NCI-H2081 treated with DMSO at 0.1 percent for 48 hours (cell line): Measurements from ENCODE around the gene CCDC170.

Experiments
- DNase-seq: peaks from one replicate; lab custom pipeline; 2025; lab: John Stamatoyannopoulos, UW

The CCDC170 gene

DNA sequence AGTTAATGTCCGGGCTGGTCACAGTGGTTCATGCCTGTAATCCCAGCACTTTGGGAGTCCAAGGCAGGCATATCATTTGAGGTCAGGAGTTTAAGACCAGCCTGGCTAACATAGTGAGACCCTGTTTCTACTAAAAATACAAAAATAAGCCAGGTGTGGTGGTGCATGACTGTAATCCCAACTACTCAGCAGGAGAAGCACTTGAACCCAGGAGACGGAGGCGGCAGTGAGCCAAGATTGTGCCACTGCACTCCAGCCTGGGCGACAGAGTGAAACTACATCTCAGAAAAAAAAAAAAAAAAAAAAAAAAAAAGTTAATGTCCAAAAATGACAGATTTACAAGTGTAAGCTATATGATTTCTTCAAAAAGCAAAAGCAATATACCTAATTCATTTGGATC, 124.9 kb downstream of the CCDC170 start:
- no peak for DNase-seq

DNA sequence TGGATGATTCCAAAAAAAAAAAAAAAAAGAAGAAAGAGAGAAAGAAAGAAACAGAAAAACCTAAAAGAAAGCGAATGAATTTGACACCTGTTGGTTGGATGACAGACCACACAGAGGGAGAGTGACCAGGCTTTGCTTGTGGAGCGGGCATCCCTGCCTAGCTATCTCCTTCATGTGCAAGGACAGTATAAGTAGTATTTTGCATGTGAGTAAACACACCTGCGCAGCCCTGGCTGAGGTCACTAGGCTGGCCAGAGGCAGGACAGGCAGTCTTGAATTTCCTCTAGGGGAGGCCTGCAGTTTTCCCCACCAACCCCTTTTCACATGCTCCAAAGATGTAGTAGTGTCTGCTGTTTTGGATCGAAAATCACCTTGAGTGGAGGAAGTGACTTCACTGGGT, 126.4 kb downstream of the CCDC170 start:
- no peak for DNase-seq

DNA sequence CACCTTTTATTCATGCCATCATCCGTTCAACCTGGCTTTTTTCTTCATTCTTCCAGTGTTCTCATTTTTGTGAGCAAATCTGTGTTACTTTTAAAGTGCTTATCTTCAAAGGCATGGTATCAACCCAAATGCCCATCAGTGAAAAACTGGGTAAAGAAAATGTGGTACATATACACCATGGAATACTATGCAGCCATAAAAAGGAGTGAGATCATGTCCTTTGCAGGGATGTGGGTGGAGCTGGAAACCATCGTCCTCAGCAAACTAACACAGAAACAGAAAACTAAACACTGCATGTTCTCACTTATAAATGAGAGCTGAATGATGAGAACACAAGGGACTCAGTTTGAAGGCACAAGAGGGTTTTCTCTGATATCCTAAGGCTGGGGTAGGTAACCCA, 130.3 kb downstream of the CCDC170 start:
- no peak for DNase-seq

DNA sequence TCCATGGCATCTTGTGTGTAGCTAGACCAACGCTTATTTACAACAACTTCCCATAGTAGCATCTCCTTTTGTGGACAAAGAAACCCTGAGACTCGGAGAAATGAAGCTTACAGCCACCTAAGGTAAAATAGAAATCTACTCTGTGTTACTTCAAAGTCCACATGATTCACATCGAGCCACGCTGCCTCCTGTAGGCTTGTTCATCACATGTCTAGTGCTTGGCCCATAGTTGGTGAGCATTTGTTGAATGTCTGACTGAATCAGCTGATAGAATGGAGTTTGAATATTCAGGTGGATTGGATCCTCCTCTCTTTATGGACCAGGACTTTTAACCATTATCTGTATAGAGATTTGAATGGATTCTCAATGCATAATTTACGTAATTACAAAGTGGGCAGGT, 130.7 kb downstream of the CCDC170 start:
- no peak for DNase-seq

DNA sequence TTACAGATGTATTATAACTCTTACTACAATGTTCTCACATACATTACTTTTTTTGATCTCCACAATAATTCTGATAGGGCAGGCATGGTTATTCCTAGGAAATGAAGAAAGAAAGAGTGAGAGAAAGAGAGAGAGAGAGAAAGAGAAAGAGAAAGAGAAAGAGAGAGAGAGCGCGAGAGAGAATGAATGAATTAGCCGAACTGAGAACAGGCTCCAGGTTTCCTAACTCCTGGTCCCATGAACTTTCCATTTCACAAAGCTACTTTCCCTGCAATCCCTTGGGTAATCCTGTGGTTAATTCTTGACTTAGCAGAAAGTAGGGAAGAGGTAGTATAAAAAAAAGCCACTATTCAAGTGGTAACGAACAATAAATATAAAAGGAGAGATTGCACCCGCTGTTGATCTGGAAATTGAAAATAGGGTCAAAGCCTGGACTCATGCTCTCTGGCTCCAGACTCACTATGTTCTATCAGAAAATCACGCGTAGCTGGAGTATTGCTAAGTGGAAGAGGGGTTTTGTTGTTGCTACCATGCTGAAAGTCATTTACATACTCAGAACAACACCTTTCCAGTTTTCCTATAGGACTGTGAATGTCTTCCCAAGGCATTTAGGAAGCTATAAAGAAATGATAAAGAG, 131.2 kb downstream of the CCDC170 start:
- DNase-seq, result no peak

DNA sequence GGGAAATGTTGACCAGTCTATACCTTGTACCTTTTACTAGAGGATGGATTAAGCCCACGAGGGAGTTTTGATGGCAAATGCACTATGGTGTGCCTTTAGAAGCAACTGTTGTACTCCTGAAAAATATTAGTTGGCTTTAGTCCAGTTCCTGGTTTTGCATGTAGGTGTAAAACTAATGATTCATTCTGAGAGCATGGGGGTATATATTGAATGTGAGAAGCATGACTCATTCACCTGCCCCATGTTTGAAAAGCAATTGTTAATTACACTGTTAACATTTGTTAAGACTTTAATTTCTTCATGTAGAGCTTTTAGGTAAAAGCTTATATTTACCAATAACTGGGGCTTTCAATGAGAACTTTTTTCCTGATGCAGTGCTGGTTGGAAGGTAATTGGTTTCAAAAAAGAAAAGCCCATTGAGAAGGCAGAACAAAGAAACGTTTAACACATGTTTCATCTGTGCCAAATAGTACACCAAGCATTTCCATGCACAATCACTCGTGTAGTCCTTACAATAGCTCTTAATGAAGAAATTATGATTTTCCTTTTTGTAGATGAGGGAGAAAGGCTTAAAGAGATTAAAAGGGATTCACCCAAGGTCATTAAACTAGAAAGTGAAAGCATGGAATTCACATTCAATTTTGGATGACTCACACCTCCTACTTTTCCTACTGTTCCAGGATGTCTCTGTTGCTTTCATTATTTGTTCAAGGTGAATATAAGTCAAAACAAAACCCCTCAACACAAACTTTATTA, 134.1 kb downstream of the CCDC170 start:
- DNase-seq, result peak; percentile 5

DNA sequence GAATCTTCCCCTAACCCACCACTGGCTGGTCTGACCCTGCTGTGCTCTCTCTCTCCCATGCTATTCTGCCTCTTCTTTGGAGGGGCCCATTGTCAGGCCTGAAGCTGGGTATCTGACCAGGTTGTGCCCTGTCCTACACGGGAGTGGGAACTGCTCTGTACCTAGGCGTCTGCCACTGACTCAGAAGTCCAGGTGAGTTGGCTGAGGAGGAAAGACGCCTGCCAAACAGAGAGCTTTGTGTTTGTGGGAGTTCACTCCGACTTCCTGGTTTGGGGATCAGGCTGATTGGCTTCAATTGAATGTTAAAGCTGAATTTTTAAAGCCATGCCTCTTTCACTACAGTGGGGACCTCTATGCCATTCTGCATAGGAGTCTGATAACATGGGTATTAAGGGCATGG, 136.0 kb downstream of the CCDC170 start:
- no peak for DNase-seq

DNA sequence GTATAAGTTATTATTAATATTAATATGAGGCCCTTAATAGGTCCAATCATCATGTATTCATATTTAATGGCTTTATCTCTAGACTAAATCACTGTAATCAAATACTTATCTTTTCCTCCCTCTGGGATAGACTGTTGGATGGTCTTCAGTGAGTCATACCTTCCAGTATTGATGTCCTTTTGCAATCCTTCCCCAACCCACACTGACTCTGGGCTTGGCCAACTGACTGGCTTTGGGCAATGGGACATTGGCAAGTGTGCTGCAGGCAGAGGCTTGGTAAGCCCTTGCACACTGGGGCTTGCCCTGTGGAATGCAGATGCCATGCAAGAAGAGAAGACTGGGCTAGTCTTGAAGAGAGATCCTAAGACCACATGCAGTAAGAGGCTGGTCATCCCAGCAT, 136.6 kb downstream of the CCDC170 start:
- no peak for DNase-seq

DNA sequence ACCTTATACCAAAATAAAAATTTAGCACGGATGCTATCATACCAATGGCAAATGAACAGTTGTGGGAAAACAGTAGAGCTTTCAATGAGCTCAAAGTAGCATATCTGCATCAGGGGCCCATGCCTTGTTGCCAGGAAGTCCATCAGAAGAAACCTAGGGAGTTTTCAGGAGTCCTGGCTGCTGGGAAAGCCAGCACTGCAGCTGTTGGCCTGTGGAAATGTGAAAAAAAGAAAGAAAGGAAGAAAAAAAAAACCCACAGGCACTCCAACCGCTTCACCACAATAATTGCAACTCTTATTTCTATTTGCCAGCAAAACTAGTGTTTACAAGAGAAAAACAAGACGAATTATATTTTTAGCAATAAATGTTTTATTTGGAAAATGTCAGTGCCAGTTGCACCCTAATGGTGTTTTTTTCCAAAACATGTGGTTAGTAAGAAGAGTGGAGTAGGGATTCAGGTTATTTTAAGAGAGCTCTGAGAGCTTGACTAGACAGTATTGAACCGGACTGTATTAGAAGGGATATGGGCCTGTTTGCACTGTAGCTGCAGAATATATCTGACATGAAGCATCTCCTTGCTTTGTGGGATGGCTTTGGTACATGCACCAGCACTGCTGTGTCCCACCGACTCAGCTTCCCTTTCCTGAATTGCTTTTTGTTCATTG, 137.3 kb downstream of the CCDC170 start:
- DNase-seq, result no peak

DNA sequence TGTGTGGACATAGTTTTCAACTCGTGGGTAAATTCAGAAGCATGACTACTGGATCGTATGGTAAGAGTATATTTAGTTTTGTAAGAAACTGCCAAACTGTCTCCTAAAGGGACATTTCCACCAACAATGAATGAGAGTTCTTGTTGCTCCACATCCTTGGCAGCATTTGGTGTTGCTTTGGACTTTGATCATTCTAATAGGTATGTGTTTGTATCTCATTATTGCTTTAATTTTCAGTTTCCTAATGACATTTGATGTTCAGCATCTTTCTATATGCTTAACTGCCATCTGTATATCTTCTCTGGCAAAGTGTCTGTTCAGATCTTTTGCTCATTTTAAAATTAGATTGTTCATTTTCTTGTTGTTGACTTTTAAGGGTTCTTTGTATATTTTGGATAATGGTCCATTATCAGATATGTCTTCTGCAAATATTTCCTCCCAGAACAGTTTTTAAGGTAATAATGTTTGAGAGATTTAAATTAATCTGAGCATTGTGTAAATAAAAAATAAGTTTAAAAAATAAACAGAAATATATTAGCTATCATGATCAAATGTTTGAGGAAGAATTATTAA, 138.7 kb downstream of the CCDC170 start:
- no peak for DNase-seq

DNA sequence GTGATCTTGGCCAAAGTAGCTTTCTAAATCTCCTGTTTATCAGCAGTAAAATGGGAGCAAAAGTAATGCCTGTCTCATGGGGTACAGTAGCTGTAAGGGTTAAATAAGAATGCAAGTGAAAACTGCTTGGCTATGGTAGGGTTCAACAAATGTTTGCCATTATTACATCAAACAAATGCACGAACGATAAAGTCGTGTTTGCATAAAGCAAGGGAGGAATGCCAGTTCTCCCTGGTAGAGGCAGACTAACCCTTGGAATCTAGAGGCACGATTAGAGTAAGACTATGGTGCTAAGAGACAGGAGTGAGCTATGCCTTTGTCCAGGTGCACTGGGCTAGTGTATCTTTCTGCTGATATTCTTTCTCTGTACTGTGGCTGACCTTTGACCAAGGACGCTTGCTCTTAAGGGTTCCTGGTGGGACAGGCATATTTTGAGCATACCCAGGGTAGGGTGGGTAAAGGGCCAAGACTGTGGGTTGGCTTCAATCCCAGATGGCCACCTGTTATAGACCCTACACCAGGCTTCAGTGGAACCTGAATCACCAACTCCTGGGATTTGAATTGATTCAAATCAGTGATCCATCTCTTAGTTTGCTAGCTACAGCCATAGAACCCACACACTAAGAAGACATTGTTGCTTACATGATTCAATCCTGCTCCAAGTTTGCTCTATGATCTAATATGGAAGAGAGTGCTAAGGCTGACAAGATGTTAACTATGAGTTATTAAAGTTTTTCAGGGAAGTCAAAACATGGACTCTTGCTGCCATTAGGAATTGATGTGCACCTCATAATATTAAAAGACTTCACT, 139.9 kb downstream of the CCDC170 start:
- DNase-seq, result no peak

DNA sequence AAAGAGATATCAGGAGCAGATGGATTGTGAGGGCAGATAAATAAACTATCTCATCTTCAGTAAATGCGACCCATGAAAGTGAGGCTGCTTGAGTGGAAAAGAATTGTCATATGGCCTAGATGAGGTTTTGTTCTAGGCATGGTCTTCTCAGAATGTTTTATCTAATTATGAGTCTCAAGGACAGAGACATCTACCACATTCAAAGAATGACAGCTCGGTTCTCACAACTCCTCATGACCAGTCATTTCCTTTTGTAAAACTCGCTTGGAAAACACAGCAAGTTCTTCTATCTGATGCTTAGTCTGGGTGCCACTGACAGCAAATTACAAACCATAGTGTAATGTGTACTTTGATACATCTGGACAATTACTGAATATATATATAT, 140.5 kb downstream of the CCDC170 start:
- no peak for DNase-seq

DNA sequence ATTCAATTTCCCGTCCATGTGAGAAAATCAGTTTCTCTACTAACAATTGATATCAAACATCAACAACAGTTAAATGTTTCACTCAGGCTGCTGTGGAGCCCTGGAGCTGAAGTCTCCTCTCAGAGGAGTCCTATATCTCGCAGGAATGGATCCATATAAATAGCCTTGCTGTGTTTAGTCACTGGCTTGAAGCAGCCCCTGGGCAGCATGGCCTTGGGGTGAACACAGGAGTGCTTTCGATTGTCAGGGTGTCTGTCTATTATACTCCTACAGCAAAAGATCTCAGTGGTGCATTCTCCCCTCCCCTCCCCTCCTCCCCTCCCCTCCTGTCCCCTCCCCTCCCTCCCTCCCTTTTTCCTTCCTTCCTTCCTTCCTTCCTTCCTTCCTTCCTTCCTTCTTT, 141.9 kb downstream of the CCDC170 start:
- DNase-seq, result no peak

DNA sequence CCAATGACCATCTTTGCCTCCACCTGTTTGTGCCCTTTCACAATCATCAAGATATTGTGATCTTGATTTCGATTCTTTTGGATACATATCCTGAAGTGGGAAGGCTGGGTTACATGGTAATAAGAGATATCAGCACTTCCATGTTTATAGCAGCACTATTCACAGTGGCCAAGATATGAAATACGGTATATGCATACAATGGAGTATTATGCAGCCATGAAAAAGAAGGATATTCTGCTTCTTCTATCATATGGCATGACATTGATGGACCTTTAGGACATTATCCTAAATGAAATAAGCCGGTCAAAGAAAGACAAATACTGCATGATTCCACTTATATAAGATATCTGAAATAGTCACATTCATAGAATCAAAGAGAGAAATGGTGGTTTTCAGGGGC, 144.0 kb downstream of the CCDC170 start:
- no peak for DNase-seq

DNA sequence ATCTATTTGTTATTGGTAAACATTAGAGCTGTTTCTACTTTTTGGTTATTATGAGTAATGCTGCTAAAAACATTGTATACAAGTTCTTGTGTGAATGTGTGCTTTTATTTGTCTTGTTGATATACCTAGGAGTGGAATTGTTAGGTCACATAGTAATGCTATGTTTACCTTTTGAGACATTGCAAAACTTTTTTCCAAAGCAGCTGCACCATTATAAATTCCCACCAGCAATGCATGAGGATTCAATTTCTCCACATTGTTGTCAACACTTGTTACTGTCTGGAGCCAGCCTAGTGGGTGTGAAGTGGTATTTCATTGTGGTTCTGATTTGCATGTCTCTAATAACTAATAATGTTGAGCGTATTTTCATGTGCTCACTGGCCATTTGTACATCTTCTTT, 145.9 kb downstream of the CCDC170 start:
- no peak for DNase-seq

DNA sequence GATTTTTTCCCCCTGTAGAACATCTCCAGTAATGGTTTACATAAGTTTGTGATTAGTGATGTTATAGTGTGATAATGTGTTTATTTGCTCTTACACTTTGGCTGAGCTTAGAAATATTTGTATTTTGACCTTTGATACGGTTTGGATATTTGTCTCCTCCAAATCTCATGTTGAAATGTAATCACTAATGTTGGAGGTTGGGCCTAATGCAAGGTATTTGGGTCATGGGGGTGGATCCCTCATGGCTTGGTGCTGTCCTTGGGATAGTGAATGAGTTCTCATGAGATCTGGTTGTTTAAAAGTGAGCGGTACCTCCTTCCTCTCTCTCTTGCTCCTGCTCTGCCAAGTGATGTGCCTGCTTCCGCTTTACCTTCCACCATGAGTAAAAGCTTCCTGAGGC, 147.2 kb downstream of the CCDC170 start:
- DNase-seq, result no peak

DNA sequence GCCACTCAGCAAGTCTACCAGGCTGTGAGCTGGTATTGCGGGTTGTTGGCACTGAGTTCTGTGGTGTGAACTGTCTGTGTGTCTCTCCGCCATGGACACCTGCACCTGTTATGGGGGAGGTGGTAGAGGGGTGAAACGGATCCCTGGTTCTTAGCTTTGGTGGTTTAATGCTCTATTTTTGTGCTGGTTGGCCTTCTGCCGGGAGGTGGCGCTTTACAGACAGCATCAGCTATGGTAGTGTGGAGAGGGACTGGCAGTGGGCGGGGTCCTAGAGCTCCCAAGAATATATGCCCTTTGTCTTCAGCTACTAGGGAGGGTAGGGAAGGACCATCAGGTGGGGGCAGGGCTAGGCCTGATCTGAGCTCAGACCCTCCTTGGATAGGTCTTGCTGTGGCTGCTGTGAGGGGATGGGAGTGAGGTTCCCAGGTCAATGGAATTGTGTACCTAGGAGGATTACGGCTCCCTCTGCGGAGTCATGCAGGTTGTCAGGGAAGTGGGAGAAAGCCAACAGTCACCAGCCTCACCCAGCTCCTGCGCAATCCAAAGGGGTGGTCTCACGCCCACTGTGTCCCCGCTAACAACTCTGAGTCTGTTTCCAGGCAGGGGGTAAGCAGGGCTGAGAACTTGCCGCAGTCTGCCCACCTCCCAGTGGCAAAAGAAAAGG, 154.3 kb downstream of the CCDC170 start:
- DNase-seq, result no peak

DNA sequence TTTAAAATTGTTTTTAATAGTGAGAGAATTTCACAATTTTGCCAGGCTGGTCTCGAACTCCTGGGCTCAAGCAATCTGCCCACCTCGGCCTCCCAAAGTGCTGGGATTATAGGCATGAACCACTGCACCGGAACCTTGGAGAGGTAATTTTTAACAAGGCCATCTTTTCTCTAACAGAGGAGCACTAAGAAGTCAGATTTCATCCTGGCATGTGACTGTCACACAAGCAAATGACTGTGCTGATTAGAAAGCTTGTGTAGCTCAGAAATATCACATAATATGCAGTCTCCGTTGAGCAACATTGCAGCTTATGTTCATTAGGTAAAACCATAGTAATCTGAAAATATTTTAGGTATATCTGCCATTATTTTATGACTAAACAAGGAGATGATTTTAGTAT, 156.0 kb downstream of the CCDC170 start:
- DNase-seq, result no peak

DNA sequence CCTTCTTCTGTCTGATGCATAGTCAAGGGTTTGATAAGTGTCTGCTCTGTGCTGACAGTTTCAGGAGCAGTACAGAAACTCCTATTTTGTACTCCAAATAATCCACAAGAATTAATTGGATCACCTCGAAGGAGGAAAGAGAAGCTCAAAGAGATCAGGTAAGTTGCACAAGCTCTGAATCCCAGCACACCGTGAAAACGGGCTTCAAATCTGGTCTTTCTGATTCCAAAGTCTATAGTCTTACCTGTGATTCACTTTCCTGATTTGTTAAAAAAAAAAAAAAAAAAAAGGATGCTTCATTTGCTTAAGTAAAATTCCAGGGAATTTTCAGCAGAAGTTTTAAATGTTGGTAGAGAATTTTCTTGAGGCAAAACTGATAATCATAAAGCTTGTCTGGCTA, 157.8 kb downstream of the CCDC170 start:
- no peak for DNase-seq

DNA sequence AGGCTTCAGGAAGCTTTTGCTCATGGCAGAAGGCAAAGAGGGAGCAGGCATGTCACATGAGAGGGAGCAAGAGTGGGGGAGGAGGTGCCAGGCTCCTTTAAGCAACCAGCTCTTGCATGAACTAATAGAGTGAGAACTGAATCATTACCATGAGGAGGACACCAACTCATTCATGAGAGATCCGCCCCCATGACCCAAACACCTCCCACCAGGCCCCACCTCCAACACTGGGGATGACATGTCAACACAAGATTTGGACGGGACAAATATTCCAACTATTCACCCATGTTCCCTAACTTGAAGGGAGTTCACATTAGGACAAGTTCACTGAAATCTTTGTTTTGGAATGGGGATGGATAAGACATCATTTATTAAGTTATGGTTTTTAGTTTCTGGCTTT, 158.5 kb downstream of the CCDC170 start:
- DNase-seq, result no peak

DNA sequence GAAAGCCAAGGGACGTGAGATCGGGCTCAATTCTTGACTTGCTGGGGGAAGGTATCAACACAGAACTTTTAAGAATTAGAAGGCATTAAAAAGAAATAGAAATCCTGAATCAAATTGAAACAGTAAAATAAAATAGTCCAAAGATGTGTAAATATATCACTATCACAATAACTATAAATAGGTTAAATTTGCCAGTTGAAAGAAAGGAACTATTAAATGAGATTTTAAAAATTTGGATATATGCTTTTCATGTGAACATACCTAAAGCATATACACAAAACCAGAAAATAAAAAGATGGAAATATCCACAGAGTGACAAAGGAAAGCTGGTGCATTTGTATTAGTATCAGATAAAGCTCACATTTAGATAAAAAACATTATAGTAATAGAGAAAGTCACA, 161.3 kb downstream of the CCDC170 start:
- no peak for DNase-seq

DNA sequence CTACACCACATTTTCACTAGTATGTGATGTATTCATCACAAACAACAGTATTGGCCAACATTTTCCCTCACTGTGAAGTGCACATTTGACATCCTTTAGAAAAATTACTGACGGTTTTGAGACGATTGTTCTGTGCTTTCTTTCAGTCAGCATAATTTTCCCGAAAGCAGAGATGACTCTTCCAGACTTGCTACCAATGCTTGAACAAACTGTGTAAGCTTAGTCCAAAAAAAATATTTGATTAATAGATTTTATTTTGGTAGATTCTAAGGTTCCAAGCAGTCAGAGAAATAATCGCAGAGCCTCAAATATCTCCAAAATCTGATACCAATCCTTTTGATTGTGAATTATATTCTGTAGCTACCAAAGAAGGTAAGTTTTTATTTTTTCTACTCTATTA, 162.6 kb downstream of the CCDC170 start:
- no peak for DNase-seq
